Left forelimb (tissue), 1 donor: Measurements from ENCODE around the gene IL17D.
"Not testable (repeated sequence)": the region's sequence is repeated elsewhere in the genome, so short reads cannot be mapped to it uniquely, and the experiment has no call there.

ENCODE experiments used
- DNase-seq: peaks from one replicate; pipeline ENCODE4 v3.0.0-alpha.2; 2018; ENCODE audit warnings: low spot score

IL17D gene

DNA sequence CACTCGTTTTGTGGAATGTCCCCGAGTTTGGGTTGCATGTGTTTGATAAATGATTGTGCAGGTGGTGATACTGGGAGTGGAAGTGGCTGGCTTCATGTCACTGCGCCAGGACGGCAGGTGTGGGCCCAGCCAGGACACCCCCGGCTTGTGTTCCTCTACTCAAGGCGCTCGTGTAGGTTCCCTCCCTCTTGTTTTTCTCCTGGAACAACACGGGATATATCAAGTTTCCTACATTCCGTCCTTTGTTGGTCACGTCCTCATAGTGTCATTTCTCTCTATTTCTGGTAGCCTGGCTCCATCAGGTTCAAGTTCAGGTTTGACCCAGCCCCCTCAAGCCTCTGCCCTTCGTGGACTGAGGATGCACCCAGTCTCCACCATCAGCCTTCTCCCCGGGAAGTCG lies 16.3 kb downstream of the IL17D start:
- no peak for DNase-seq

DNA sequence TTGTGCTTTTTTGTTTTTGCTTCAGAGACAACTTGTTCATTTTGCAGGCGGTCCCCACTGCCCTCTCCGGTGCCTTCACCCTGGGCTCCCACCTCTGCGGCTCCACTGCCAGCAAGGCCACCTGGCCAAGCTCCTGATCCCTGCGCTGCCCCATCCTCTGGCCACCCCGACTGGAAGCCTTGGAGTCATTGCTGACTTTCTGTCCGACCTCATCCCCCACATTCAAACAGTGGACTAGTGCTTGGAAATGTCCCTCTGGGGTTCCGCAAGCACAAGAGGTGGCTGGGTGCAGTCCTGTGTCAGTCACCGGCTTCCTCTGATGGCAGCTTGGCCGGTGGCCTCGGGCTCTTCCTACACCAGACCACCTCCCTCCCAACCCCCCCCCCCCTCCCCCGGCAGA lies 17.0 kb downstream of the IL17D start:
- DNase-seq = no peak

GRCh38 chr13:20721058-20721453 lies 17.6 kb downstream of the IL17D start:
- no peak for DNase-seq

DNA sequence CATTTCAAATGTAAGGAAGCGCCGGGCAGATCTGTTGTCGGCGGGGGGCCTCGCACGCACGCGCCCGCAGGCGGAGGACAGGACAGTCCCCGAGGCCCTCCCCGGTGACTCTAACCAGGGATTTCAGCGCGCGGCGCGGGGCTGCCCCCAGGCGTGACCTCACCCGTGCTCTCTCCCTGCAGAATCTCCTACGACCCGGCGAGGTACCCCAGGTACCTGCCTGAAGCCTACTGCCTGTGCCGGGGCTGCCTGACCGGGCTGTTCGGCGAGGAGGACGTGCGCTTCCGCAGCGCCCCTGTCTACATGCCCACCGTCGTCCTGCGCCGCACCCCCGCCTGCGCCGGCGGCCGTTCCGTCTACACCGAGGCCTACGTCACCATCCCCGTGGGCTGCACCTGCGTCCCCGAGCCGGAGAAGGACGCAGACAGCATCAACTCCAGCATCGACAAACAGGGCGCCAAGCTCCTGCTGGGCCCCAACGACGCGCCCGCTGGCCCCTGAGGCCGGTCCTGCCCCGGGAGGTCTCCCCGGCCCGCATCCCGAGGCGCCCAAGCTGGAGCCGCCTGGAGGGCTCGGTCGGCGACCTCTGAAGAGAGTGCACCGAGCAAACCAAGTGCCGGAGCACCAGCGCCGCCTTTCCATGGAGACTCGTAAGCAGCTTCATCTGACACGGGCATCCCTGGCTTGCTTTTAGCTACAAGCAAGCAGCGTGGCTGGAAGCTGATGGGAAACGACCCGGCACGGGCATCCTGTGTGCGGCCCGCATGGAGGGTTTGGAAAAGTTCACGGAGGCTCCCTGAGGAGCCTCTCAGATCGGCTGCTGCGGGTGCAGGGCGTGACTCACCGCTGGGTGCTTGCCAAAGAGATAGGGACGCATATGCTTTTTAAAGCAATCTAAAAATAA lies 18.2 kb downstream of the IL17D start:
- no peak for DNase-seq

DNA sequence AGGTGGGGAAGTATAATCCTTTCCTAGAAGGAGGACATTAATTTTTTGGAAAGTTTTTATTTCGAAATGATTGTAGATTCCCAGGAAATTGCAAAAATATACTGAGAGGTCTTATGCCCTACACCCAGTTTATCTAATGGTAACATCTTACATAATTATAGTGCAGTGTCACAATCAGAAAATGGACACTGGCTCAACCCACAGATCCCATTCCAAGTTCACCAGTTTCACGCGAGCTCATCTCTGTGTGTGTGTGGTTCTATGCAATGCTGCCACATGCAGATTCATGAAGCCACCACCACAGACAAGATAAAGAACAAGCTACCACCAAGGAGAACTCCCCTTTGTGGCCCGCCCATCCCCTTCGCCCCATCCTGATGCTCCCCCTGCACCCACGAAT lies 24.4 kb downstream of the IL17D start:
- no peak for DNase-seq

DNA sequence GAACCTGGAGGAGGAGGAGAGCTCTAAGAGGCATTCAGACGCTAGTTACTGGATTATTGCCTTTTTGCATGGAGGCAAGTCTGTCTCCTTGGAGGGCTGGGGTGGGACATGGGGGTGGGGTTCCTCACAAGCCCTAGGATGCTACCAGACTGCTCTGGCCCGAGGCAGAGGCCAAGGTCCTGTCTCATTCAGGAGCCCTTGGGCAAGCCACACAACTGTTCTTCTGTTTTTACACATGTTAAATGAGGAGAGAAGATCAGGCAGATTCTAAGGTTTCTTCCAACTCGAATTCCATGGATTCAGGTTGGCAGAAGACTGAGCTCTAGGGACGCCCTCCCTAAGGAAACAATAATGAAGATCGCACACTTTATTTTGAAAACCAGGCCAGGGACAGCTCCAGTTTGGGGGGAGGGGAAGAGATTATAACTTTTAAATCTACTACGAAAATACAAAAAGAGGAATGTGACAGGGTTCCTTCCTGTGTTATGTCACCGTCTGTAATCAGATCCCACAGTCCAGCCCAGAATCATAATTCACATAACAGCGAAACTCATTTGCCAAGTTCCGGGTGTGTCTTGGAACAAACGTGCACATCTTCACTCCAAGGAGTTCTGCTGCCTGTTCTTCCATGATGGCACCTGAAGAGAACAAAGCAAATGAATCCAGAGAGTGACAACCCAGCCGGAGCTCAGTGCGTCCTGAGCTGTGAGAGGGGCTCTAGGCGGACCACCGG lies 25.2 kb downstream of the IL17D start:
- no peak for DNase-seq

GRCh38 chr13:20729633-20730585 lies 26.4 kb downstream of the IL17D start:
- no peak for DNase-seq

DNA sequence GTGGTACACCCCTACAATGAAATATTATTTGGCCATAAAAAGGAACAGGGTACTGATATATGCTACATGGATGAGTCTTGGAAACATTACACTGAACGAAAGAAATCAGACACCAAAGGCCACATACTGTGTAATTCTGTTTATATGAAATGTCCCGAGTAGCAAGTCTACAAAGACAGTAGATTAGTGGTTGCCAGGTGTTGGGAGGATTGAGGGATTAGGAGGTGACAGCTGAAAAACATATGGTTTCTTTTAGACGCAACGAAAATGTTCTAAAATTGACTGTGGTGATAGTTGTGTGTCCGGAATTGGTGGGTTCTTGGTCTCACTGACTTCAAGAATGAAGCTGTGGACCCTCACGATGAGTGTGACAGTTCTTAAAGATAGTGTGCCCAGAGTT lies 35.1 kb downstream of the IL17D start:
- DNase-seq = no peak

DNA sequence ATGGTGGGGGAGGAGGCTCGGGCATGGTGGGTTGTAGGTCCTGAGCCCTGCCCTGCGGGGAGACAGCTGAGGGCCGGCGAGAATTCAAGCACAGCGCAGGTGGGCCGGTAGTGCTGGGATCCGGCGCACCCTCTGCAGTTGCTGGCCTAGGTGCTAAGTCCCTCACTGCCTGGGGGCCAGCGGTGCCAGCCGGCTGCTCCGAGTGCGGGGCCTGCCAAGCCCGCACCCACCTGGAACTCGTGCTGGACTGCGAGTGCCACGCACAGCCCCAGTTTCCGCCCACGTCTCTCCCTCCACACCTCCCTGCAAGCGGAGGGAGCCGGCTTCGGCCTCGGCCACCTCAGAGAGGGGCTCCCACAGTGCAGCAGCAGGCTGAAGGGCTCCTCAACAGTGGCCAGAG lies 36.5 kb downstream of the IL17D start:
- DNase-seq = no peak

- DNase-seq = not testable (repeated sequence)
These were observed 40.4 kb downstream of the IL17D start for GRCh38 chr13:20743830-20744404.

DNA sequence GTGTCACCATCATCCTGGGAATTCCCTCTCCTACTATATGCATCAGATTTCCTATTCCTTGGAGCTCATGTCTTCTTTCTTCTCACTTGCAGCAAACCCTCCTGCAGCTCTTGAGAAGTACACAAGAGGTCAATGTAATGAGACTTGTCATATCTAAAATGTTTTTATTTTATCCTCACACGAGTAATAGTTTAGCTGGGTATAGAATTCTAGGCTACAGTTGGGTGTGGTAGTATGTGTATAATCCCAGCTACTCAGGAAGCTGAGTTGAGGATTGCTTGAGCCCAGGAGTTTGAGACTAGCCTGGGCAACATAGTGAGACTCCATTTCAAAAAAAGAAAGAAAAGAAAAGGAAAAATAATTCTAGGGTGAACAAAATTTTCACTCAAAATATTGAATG lies 45.9 kb downstream of the IL17D start:
- DNase-seq = no peak

DNA sequence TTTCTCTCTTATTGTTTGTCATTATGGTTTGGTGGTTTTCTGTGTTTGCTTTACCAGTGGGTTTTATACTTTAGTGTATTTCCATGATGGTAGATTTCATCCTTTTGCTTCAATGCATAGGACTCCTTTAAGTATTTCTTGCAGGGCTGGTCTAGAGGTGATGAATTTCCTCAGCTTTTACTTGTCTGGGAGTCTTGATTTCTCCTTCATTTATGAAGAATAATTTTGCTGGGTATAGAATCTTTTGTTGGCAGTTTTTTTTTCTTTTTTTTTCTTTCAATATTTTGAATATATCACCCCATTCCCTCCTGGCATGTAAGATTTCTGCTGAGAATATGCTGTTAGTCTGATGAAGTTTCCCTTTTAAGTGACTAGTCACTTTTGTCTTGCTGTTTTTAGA lies 50.5 kb downstream of the IL17D start:
- DNase-seq = no peak

DNA sequence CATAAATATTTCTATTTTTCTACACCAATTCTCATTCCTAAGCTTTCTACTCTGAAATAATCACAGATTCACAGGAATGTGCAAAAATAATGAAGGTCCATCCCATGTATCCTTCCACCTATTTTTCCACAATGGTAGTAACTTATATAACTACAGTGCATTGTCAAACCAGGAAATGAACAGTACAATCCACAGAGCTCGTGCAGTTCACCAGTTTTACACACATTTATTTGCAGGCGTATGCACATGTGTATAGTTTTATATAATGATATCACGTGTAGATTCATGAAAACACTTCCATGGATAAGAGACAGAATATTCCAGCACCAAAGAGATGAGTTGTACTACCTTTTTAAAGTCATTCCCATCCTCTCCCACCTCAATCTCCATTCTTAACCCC lies 57.4 kb downstream of the IL17D start:
- no peak for DNase-seq

GRCh38 chr13:20767309-20767943 lies 63.9 kb downstream of the IL17D start:
- DNase-seq = no peak

DNA sequence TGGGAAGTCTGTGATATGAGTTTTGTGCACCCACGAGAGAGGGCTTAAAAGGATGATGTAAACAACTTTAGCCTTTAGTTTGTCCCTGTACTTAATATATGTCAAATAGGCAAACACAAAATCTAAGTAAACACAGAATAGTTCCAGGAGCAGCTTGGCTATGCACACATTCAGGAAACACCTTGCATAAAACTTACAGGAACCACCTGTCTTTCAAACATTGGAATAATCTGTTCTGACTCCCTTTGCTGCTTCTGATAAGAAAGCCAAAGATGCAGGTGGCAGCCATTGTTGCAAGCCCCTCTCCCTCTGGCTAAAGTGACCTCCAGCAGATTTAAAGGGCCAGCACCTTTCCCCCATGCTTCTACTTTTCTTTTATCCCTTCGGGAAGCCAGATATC lies 65.6 kb downstream of the IL17D start:
- DNase-seq = no peak

GRCh38 chr13:20769834-20770233 lies 66.3 kb downstream of the IL17D start:
- DNase-seq = no peak
